Muscle layer of duodenum (tissue), 2 donors: ENCODE measurements around the gene RAD51AP1.
"Not testable (repeated sequence)": the region's sequence is repeated elsewhere in the genome, so short reads cannot be mapped to it uniquely, and the experiment has no call there.

Experiments
- H3K27ac ChIP-seq: one replicate; pipeline ENCODE4 v1.7.0; 2013; ENCODE audit warnings: mild to moderate bottlenecking, low read length
- H3K27me3 ChIP-seq: one replicate; pipeline ENCODE4 v1.7.0; 2013; ENCODE audit warnings: low read depth, mild to moderate bottlenecking, control low read depth, low read length
- H3K36me3 ChIP-seq, 2 donors: one replicate each; pipeline ENCODE4 v1.7.0; 2013; ENCODE audit warnings: low read length in 2 of 2, control low read depth in 1 of 2, mild to moderate bottlenecking in 1 of 2; ENCODE audit not compliant: insufficient read depth in 2 of 2, control insufficient read depth in 1 of 2
- H3K4me1 ChIP-seq, 2 donors: one replicate each; pipeline ENCODE4 v1.7.0; 2013; ENCODE audit warnings: low read length in 2 of 2, mild to moderate bottlenecking in 2 of 2, control low read depth in 1 of 2, moderate library complexity in 1 of 2; ENCODE audit not compliant: insufficient read depth in 2 of 2, control insufficient read depth in 1 of 2
- H3K4me3 ChIP-seq, 2 donors: one replicate each; pipeline ENCODE4 v1.7.0; 2013; ENCODE audit warnings: low read length in 2 of 2, low read depth in 1 of 2, mild to moderate bottlenecking in 1 of 2
- H3K9me3 ChIP-seq, 2 donors: one replicate each; pipeline ENCODE4 v1.7.0; 2013; ENCODE audit warnings: low read length in 2 of 2, control low read depth in 1 of 2, mild to moderate bottlenecking in 1 of 2; ENCODE audit not compliant: control insufficient read depth in 1 of 2
- donor health status: healthy.

Gene RAD51AP1

DNA sequence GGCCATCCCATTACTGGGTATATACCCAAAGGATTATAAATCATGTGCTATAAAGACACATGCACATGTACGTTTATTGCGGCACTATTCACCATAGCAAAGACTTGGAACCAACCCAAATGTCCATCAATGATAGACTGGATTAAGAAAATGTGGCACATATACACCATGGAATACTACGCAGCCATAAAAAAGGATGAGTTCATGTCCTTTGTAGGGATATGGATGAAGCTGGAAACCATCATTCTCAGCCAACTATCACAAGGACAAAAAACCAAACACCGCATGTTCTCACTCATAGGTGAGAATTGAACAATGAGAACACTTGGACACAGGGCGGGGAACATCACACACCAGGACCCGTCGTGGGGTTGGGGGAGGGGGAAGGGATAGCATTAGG, 15.2 kb upstream of the RAD51AP1 start:
- not testable (repeated sequence) for H3K4me1 ChIP-seq, H3K27ac ChIP-seq, H3K4me3 ChIP-seq, H3K27me3 ChIP-seq, H3K9me3 ChIP-seq
- peaks cover 16 to 18% of the 10 kb centered on the region in 2 donors for H3K36me3 ChIP-seq

DNA sequence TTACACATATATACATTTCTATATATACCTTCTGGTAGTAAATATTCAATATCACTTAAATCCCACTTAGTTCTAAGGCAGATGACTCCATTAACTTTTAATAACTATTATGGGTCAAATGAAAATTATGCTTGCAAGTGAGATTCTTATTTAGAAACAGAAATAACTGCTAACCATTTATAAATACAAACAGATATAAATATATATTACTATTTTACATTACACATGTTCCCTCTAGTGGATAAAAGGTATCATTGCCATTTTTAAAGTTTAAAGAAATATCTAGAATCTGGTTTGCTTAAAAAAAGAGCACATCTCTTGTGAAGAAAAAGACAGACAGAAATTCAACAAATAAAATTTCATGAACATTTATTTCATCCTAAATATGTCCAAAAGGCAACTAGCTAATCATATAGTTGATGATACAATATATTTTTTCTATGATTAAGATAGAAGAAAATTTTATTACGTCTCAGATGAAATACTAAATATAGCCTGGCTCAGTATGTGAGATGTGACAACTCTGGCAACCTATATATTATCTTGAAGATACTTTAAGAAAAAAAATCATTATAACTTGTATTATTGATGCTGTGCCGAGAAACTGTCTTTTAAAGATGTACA, 11.7 kb upstream of the RAD51AP1 start:
- Histone ChIP-seq H3K27me3 (no peaks in the 10 kb centered on the region), H3K27ac (no peak overlapping the region), H3K36me3 (peaks cover 22 to 23% of the 10 kb centered on the region in 2 donors), H3K4me3 (no peak overlapping the region), H3K9me3 (no peaks in the 10 kb centered on the region), H3K4me1 (no peaks in the 10 kb centered on the region)

DNA sequence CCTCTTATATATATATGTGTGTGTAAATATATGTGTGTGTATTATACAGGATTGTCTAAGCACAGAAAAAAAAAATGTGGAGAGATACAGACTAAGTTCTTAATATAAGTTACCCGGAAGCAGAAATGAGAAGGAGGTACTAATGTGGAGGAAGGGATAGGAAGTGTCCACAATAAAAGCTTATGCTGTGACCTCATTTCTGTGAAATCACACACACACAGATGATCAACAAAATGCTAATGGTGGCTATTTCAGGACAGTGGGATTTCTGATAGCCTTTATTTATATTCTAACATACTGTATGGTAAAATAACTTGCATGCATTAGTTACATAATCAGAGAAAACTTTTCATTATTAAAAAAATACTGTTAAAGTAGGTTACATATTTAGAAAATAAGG, 8.5 kb upstream of the RAD51AP1 start:
- Histone ChIP-seq H3K4me1 (no peaks in the 10 kb centered on the region), H3K36me3 (peaks cover 29 to 39% of the 10 kb centered on the region in 2 donors), H3K9me3 (no peaks in the 10 kb centered on the region), H3K4me3 (no peak overlapping the region), H3K27me3 (no peaks in the 10 kb centered on the region), H3K27ac (no peak overlapping the region)

DNA sequence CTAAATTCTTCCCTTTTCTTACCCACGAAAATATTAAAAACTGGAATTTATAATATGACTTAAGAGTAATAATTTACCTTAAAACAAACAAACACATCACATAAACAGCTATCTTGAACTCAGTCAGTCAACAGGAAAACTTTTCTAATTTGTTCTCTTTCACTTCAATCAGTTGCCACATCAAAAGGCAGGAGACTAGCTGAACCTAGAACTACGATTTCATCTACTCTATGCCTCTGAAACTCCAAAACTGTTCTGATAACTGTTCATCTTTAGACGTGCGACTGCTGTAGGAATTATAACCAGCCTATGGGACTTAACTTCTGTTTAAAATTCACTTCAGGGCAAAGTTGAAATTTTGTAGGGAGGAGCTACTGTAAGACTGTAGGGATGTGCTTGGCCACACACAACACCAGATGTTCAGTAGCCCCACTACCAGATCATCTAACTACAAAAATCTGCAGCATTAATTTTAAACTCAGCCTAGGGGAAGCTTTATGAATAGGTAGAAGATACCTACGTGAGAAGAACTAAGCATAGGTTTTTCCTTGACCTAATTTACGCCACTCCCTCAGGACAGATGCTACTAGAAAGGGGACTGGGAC, 7.6 kb upstream of the RAD51AP1 start:
- H3K9me3 ChIP-seq = no peaks in the 10 kb centered on the region
- no peak overlapping the region for H3K4me3 ChIP-seq
- no peak overlapping the region for H3K27ac ChIP-seq
- no peaks in the 10 kb centered on the region for H3K4me1 ChIP-seq
- H3K27me3 ChIP-seq = no peaks in the 10 kb centered on the region
- H3K36me3 ChIP-seq = peaks cover 28 to 39% of the 10 kb centered on the region in 2 donors

DNA sequence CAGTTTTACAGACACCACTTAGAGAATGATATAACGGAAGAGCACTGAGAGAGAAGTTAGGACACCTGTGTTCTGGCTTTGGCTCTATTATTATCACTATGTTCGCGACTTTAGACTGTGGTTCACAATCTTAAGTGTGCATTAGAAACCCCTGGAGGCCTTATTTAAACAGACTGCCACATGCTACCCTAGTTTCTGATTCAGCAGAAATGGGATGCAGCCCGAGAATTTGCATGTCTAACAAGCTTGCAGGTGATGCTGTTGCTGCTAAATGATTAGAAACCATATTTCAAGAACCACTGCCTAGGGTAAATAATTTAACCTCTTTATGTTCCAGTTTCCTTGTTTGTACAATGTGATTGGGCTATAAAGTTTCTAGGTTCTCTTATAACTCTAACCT, 3.6 kb upstream of the RAD51AP1 start:
- Histone ChIP-seq H3K9me3 (no peaks in the 10 kb centered on the region), H3K27ac (no peak overlapping the region), H3K27me3 (no peaks in the 10 kb centered on the region), H3K4me1 (peaks cover 12 to 17% of the 10 kb centered on the region in 2 donors), H3K36me3 (peaks cover 28 to 35% of the 10 kb centered on the region in 2 donors), H3K4me3 (no peak overlapping the region)

DNA sequence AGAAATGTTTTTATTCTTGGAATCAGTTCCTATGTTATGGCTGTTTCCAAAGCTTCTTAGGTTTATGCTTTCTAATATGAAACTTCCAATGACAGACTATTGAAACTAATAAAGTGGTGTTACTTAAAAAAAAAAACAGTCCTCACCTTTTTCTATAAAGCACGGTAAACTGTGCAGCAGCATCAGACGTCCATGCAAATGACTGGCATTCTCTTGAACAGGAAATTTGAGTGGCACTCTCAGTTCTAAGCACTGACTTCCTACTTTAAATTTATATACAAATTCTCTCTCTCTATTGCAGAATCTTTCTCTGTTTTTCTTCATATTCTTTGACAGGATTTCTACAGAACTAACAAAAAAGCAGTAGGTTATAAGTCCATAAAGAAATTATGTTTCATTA, 2.8 kb upstream of the RAD51AP1 start:
- Histone ChIP-seq H3K27ac (no peak overlapping the region), H3K4me1 (peaks cover 12 to 17% of the 10 kb centered on the region in 2 donors), H3K4me3 (no peak overlapping the region), H3K27me3 (no peaks in the 10 kb centered on the region), H3K36me3 (peaks cover 23 to 28% of the 10 kb centered on the region in 2 donors), H3K9me3 (no peaks in the 10 kb centered on the region)

DNA sequence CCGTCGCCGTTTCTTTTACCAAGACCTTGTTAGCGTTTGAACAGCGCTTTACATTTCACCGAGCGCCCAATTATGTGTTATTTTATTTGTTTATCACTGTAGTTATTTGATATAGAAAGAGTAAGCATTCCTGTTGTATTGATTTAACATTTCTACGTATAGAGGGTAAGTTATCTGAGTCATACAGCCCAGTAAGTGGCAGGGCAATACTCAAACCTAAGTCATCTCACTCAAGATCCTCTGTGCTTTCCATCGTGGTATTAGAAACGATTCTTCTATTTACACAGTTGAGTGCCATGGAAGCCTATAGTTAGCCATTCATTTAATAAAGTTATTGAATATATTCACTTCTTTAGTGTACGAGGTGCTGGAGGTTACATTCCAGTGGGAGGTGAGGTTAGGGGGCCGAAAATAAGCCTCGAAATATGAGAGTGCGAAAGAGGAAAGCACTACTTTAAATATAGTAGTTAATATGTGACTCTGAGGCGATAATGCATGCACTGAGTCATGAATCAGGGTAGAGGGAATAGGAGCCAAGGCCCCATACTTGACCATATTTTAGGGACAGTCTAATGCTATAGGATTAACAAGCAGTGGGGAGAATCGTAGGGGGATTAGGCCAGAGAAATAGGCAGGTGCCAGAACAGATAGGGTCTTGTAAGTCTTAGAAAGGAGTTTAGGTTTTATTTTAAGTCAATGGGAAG, 629 bp downstream of the RAD51AP1 start:
- peaks cover 0 to 5% of the 10 kb centered on the region in 2 donors for H3K36me3 ChIP-seq
- peaks cover 12 to 17% of the 10 kb centered on the region in 2 donors for H3K4me1 ChIP-seq
- H3K27me3 ChIP-seq = no peaks in the 10 kb centered on the region
- H3K4me3 ChIP-seq = peak overlapping the region; percentile 89 to 99
- no peaks in the 10 kb centered on the region for H3K9me3 ChIP-seq
- peak overlapping the region; percentile 100 for H3K27ac ChIP-seq

DNA sequence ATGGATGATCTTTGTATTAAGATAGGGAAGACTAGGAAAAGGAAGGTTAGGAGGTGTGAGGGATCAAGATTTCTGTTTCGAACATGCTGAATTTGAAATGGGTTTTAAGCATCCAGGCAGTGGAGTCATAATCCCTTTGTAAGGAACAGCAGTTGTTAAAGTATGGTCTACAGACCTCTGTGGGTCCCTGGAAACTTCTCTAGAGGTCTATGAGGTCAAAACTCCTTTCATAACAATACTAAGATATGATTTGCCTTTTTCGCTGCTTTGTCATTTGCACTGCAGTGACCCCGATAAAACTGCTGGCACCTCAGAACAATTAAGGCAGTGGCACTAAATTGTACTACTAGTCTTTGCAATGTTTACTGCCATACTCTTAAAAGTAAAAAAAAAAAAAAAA, 1.5 kb downstream of the RAD51AP1 start:
- no peak overlapping the region for H3K27ac ChIP-seq
- no peaks in the 10 kb centered on the region for H3K27me3 ChIP-seq
- H3K36me3 ChIP-seq = no peaks in the 10 kb centered on the region
- no peak overlapping the region for H3K4me3 ChIP-seq
- no peaks in the 10 kb centered on the region for H3K9me3 ChIP-seq
- peaks cover 12 to 17% of the 10 kb centered on the region in 2 donors for H3K4me1 ChIP-seq

DNA sequence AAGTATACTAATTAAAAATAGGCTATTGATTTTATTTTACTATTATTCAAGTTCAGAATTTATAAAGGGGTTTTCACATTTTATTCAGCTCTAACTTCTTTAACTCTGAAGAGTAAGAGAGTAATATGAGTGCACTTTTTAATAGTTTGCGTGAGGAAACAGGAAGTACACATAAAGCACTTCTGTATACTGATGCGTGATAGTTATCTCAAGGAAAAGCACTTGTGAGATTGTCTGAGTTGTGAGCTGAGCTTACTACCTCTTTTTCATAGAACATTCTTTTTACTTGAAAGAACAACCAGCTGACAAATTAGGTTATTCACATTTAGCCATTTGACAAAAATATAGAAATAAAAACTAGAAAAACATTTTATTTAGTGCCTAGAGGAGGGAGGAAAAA, 1.9 kb downstream of the RAD51AP1 start:
- H3K27me3 ChIP-seq = no peaks in the 10 kb centered on the region
- H3K9me3 ChIP-seq = no peaks in the 10 kb centered on the region
- H3K27ac ChIP-seq = no peak overlapping the region
- peaks cover 12 to 17% of the 10 kb centered on the region in 2 donors for H3K4me1 ChIP-seq
- no peaks in the 10 kb centered on the region for H3K36me3 ChIP-seq
- H3K4me3 ChIP-seq = no peak overlapping the region

DNA sequence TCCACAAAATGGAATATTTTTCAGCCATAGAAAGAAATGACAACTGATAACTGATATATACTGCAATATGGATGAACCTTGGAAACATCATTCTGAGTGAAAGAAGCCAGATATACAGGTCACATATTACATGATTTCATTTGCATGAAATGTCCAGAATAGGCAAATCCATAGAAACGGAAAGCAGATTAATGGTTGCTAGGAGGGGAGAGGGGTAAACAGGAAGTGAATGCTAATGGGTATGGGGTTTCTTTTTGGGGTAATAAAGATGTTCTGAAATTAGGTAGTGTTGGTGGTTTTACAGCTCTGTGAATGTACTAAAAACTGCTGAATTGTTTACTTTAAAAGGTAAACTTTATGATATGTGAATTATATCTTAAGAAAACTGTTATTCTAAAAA, 6.5 kb downstream of the RAD51AP1 start:
- Histone ChIP-seq H3K9me3 (no peaks in the 10 kb centered on the region), H3K36me3 (no peaks in the 10 kb centered on the region), H3K27me3 (no peaks in the 10 kb centered on the region), H3K4me3 (no peak overlapping the region), H3K27ac (no peak overlapping the region), H3K4me1 (no peaks in the 10 kb centered on the region)

DNA sequence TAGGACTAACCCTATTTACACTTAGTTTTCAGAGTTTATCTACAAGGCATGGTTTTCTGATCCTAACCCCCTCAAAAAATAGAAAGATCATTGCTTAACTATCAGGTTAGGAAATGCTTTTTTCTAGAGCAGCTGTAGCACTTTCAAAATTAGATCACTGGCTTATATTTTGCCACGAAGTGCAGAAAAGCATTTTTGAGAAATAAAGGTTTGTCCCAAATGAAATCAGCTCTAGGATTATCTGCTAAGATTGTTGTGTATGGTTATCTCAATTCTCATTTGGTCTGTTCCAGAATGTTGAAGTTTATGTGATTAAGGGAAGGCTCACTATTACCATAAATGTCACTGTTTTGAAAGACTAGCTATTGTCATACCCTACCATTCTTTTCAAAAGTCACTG, 13.5 kb downstream of the RAD51AP1 start:
- H3K27me3 ChIP-seq = no peaks in the 10 kb centered on the region
- no peaks in the 10 kb centered on the region for H3K9me3 ChIP-seq
- no peak overlapping the region for H3K4me3 ChIP-seq
- no peak overlapping the region for H3K27ac ChIP-seq
- H3K4me1 ChIP-seq = no peaks in the 10 kb centered on the region
- H3K36me3 ChIP-seq = no peaks in the 10 kb centered on the region
